Esophagus squamous epithelium (tissue), 5 donors: ENCODE results near the gene GLMP. TPM values are rescaled to one million over a fixed set of nuclear protein-coding genes. Genes with fewer than 3 reads are reported as not detected.

Experiments
- DNase-seq: peaks from one replicate; lab custom pipeline; 2025; lab: John Stamatoyannopoulos, UW
- H3K27ac ChIP-seq, 4 donors: fragments of 200-600 bp; sonication (generic); one replicate each; pipeline ENCODE4 v1.5.1; 2016 to 2019; ENCODE audit warnings: mild to moderate bottlenecking in 1 of 4
- H3K27me3 ChIP-seq, 4 donors: fragments of 200-600 bp; sonication (generic); 1 replicate in 3 of 4; 2 replicates in 1 of 4; pipeline versions ENCODE4 v1.5.1 to v1.6.0; 2017 to 2021; ENCODE audit warnings: antibody characterized with exemption in 1 of 4
- H3K36me3 ChIP-seq, 3 donors: fragments of 200-600 bp; sonication (generic); one replicate each; pipeline ENCODE4 v1.5.1; 2016 to 2019
- H3K4me1 ChIP-seq, 3 donors: fragments of 200-600 bp; sonication (generic); one replicate each; pipeline ENCODE4 v1.5.1; 2017 to 2019
- H3K4me3 ChIP-seq, 4 donors: fragments of 200-600 bp; sonication (generic); 1 replicate in 3 of 4; 2 replicates in 1 of 4; pipeline ENCODE4 v1.5.1; 2016 to 2019; ENCODE audit warnings: mild to moderate bottlenecking in 2 of 4, moderate library complexity in 1 of 4
- H3K9me3 ChIP-seq, 3 donors: fragments of 200-600 bp; sonication (generic); one replicate each; pipeline ENCODE4 v1.5.1; 2016 to 2019
- POLR2A ChIP-seq, 4 donors: fragments of 450-650 bp; IDR thresholded peaks; one replicate each; pipeline ENCODE4 v1.6.1; 2017; ENCODE audit warnings: antibody characterized with exemption in 4 of 4, mild to moderate bottlenecking in 4 of 4, moderate library complexity in 3 of 4
- WGBS, 2 donors: methylation state at CpG; one replicate each; pipeline ENCODE4 v1.1.5; 2018; 5-methylcytosine and 5-hydroxymethylcytosine counted together
- intact Hi-C: fragments of 100-400 bp; cut with DNase I; formaldehyde crosslinking; loops from one replicate; pipeline ENCODE4 v1.15.0; 2022
- total RNA-seq, 4 donors: library from RNA; depleted of rRNA; stranded (reverse); fragments of >200 nt; gene quantifications; one replicate each; pipeline ENCODE4 v1.1.0, GENCODE V29; 2016
- TF ChIP-seq, protein P1 (sequence below), 6 experiments: fragments of 450-650 bp in 4 of 6; fragments of 200-600 bp in 2 of 6; sonication (generic) in 2 of 6; IDR thresholded peaks; one replicate each; pipeline ENCODE4 v1.5.1; 2016 to 2019; ENCODE audit warnings: antibody characterized with exemption in 6 of 6, mild to moderate bottlenecking in 4 of 6, moderate library complexity in 4 of 6
- donor health status: DM: yes; HTN: yes; CAD: no.

The GLMP gene
- total RNA-seq, 4 donors from 2014 or later = 16.1 to 44.2 (median 27.7) TPM

DNA sequence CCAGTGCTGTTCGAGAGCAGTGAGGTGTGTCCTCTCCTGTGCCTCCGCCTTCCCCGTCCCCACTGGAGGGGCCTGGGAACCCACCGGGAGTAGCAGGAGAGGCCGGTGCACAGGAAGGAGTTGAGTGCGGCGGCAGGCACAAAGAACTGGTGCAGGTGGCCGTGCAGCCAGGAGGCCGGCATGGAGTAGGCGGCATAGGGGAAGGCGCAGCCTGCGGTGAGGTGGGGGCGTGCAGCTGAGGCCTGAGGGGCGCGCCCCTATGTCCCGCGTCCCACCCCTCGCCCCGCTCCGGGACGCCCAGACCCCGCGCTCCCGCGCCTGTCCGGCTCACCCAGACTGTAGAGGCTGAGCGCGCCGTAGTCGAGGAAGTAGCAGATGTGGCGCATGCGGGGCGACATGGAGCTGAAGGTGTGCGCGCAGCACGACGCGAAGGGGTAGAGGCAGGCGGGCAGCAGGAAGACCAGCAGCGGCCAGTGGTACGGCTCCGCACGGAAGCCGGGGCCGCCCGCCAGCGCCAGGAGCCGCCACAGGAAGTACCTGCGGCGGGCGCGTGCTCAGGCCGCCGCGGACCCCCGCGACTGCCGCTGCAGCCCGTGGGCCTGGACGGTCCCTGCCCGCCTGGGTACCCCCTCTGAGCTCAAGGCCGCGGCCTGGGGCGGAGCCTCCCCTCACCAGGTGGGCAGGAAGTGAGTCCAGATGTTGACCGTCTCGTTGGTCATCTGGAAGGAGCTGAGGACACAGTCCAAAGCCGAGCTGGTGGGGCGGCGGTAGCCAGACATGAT lies 49.8 kb downstream of the GLMP start:
- no peak for TF ChIP-seq POLR2A (IDR thresholded peaks at IDR 0.05)
- TF ChIP-seq, protein P1, sequence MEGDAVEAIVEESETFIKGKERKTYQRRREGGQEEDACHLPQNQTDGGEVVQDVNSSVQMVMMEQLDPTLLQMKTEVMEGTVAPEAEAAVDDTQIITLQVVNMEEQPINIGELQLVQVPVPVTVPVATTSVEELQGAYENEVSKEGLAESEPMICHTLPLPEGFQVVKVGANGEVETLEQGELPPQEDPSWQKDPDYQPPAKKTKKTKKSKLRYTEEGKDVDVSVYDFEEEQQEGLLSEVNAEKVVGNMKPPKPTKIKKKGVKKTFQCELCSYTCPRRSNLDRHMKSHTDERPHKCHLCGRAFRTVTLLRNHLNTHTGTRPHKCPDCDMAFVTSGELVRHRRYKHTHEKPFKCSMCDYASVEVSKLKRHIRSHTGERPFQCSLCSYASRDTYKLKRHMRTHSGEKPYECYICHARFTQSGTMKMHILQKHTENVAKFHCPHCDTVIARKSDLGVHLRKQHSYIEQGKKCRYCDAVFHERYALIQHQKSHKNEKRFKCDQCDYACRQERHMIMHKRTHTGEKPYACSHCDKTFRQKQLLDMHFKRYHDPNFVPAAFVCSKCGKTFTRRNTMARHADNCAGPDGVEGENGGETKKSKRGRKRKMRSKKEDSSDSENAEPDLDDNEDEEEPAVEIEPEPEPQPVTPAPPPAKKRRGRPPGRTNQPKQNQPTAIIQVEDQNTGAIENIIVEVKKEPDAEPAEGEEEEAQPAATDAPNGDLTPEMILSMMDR (IDR thresholded peaks at IDR 0.05) = no peak
- Histone ChIP-seq H3K36me3 (peaks cover 10 to 39% (median 13%) of the 10 kb centered on the region in 3 donors), H3K4me3 (peak overlapping the region in 3 of 4 donors; percentile 23 to 62 (median 41)), H3K27me3 (peaks cover 0 to 21% (median 0%) of the 10 kb centered on the region in 4 donors), H3K4me1 (peaks cover 20 to 47% (median 30%) of the 10 kb centered on the region in 3 donors), H3K27ac (no peak overlapping the region), H3K9me3 (no peaks in the 10 kb centered on the region)
- WGBS, 2 donors = 0 to 18% methylated on average over 5 of the region's 69 CpGs
- intact Hi-C loops = no loop called here
- DNase-seq = no peak

DNA sequence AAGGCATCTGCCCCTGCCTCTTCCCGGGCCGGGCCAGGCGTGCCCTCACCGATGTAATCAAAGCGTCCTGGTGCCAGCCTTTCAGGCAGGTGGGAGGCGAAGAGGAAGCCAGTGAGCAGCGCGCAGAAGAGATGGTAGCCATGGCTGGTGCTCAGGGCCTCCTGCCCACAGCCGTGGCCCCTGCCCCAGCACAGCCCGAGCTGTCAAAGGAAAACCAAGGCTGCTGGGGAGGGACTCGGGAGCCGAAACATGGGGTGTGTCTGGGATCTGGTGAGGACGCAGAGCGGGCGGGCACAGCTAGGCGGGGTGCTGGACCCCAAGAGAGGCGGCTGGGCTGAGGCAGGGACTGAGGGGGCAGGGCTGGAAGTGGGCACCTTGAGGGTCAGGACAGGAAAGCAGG lies 50.8 kb downstream of the GLMP start:
- no peaks in the 10 kb centered on the region for H3K9me3 ChIP-seq
- DNase-seq = no peak
- peaks cover 0 to 21% (median 0%) of the 10 kb centered on the region in 4 donors for H3K27me3 ChIP-seq
- no peak for TF ChIP-seq POLR2A (IDR thresholded peaks at IDR 0.05)
- TF ChIP-seq, protein P1 (IDR thresholded peaks at IDR 0.05) = no peak
- peaks cover 20 to 47% (median 30%) of the 10 kb centered on the region in 3 donors for H3K4me1 ChIP-seq
- H3K27ac ChIP-seq = no peak overlapping the region
- WGBS, 2 donors = 77 to 100% methylated on average over 1 to 8 of the region's 17 CpGs
- no peak overlapping the region for H3K4me3 ChIP-seq
- intact Hi-C loops = no loop called here
- peaks cover under 1 to 39% (median 4%) of the 10 kb centered on the region in 3 donors for H3K36me3 ChIP-seq

DNA sequence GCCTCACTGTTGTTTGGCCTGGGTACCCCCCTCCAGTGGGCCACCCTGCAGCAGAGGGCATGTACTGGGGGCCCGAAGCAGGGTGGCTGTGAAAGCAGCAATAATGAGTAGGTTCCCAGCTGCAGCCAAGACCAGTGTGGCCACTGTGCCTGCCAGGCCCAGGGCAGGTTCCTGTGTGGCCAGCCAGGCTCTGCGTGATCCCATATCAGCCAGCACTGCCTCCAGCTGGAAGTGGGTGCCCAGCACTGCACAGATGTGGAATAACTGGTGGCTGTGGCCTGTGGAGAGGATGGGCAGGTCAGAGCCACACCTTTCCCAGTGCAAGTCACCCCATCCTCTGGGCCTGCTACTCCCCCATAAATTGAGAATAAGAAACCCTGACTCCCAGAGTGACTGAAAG lies 51.4 kb downstream of the GLMP start:
- no peak for DNase-seq
- H3K4me1 ChIP-seq = peaks cover 20 to 47% (median 30%) of the 10 kb centered on the region in 3 donors
- H3K4me3 ChIP-seq = no peak overlapping the region
- WGBS, 2 donors = no CpG with 5 or more reads among the region's 2 CpGs
- TF ChIP-seq, protein P1 (IDR thresholded peaks at IDR 0.05) = no peak
- TF ChIP-seq POLR2A (IDR thresholded peaks at IDR 0.05) = no peak
- H3K27ac ChIP-seq = no peak overlapping the region
- intact Hi-C loops = no loop called here
- H3K27me3 ChIP-seq = peaks cover 0 to 21% (median 0%) of the 10 kb centered on the region in 4 donors
- H3K36me3 ChIP-seq = peaks cover 0 to 39% (median 1%) of the 10 kb centered on the region in 3 donors
- H3K9me3 ChIP-seq = no peaks in the 10 kb centered on the region

DNA sequence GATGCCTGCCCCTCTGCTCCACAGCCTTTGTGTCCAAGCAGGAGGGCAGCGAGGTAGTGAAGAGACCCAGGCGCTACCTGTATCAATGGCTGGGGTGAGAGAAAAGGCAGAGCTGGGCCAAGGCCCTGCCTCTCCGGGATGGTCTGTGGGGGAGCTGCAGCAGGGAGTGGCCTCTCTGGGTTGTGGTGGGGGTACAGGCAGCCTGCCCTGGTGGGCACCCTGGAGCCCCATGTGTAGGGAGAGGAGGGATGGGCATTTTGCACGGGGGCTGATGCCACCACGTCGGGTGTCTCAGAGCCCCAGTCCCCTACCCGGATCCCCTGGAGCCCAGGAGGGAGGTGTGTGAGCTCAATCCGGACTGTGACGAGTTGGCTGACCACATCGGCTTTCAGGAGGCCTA lies 52.7 kb downstream of the GLMP start:
- Histone ChIP-seq H3K27me3 (peaks cover 0 to 21% (median 0%) of the 10 kb centered on the region in 4 donors), H3K4me3 (no peak overlapping the region), H3K9me3 (no peaks in the 10 kb centered on the region), H3K4me1 (peaks cover 15 to 40% (median 25%) of the 10 kb centered on the region in 3 donors), H3K36me3 (peaks cover 2 to 49% (median 8%) of the 10 kb centered on the region in 3 donors), H3K27ac (no peak overlapping the region)
- no peak for DNase-seq
- no peak for TF ChIP-seq POLR2A (IDR thresholded peaks at IDR 0.05)
- TF ChIP-seq, protein P1 (IDR thresholded peaks at IDR 0.05) = no peak
- 58 to 71% methylated on average over 2 to 3 of the region's 10 CpGs for WGBS, 2 donors
- intact Hi-C loops = no loop called here

Other genes starting within 250 kb of the GLMP start
- 10 to 100 TPM; 19.7 to 32.7 (median 25.5) TPM for gene UBQLN4, start 241.9 kb downstream of the GLMP start, total RNA-seq
- 10 to 100 TPM; 41.4 to 67.1 (median 53.3) TPM for gene LAMTOR2, start 240.9 kb downstream of the GLMP start, total RNA-seq
- gene RAB25, start 234.5 kb downstream of the GLMP start, total RNA-seq = 100 to 1,000 TPM; 190 to 482 (median 272) TPM
- gene MEX3A, start 213.2 kb downstream of the GLMP start, total RNA-seq = 1 to 10 TPM in 1 of 4 donors, under 1 TPM in 3; 0.15 to 1.4 (median 0.65) TPM
- gene LMNA, start 181.0 kb downstream of the GLMP start, total RNA-seq = 100 to 1,000 TPM; 322 to 480 (median 403) TPM
- gene SEMA4A, start 142.1 kb downstream of the GLMP start, total RNA-seq = 10 to 100 TPM; 21.4 to 36.6 (median 23.1) TPM
- gene SLC25A44, start 101.6 kb downstream of the GLMP start, total RNA-seq = 10 to 100 TPM; 10.5 to 17.7 (median 15.7) TPM
- gene PMF1, start 82.7 kb downstream of the GLMP start, total RNA-seq = 10 to 100 TPM; 40.8 to 64.9 (median 53.5) TPM
- gene BGLAP, start 53.5 kb downstream of the GLMP start, total RNA-seq = 1 to 10 TPM in 1 of 4 donors, under 1 TPM in 2, not detected in 1; 0.38 to 1.7 (median 0.40) TPM
- gene PAQR6, start 47.6 kb downstream of the GLMP start, total RNA-seq = 1 to 10 TPM in 2 of 4 donors, under 1 TPM in 2; 0.88 to 3.4 (median 2.0) TPM
- 10 to 100 TPM; 33.6 to 60.9 (median 48.3) TPM for gene SMG5, start 12.9 kb downstream of the GLMP start, total RNA-seq
- gene TMEM79, start 11.4 kb downstream of the GLMP start, total RNA-seq = 100 to 1,000 TPM in 2 of 4 donors, 10 to 100 TPM in 2; 64.9 to 140 (median 104) TPM
- under 1 TPM in 1 of 4 donors, not detected in 3; 0.57 TPM for gene VHLL, start 3.6 kb upstream of the GLMP start, total RNA-seq
- 100 to 1,000 TPM; 149 to 258 (median 226) TPM for gene CCT3, start 42.6 kb upstream of the GLMP start, total RNA-seq
- gene TSACC, start 42.8 kb upstream of the GLMP start, total RNA-seq = not detected
- 1 to 10 TPM in 2 of 4 donors, under 1 TPM in 2; 0.23 to 1.6 (median 1.1) TPM for gene RHBG, start 73.5 kb upstream of the GLMP start, total RNA-seq
- gene MEF2D, start 205.1 kb upstream of the GLMP start, total RNA-seq = 10 to 100 TPM in 3 of 4 donors, 1 to 10 TPM in 1; 9.1 to 30.1 (median 12.1) TPM